Vagina (tissue), 2 donors: Measurements from ENCODE around the gene ADAP2. TPM values are rescaled to one million over a fixed set of nuclear protein-coding genes. Genes with fewer than 3 reads are reported as not detected.

ENCODE experiments used
- DNase-seq, 2 donors: peaks; one replicate each; pipeline ENCODE4 v3.0.0-alpha.2; 2017; ENCODE audit errors: extremely low spot score in 2 of 2
- H3K27ac ChIP-seq: fragments of 200-600 bp; sonication (generic); one replicate; pipeline ENCODE4 v1.5.1; 2019
- H3K27me3 ChIP-seq: fragments of 200-600 bp; sonication (generic); one replicate; pipeline ENCODE4 v1.5.1; 2019
- H3K36me3 ChIP-seq, 2 donors: fragments of 200-600 bp; sonication (generic); one replicate each; pipeline ENCODE4 v1.5.1; 2017 to 2019
- H3K4me1 ChIP-seq: fragments of 200-600 bp; sonication (generic); one replicate; pipeline ENCODE4 v1.5.1; 2019
- H3K4me3 ChIP-seq, 2 donors: fragments of 200-600 bp; sonication (generic); 1 replicate in 1 of 2; 2 replicates in 1 of 2; pipeline ENCODE4 v1.5.1; 2016 to 2019
- H3K9me3 ChIP-seq: fragments of 200-600 bp; sonication (generic); one replicate; pipeline ENCODE4 v1.5.1; 2019
- POLR2A ChIP-seq, 2 donors: fragments of 450-650 bp; IDR thresholded peaks; one replicate each; pipeline ENCODE4 v1.6.1; 2017; ENCODE audit warnings: antibody characterized with exemption in 2 of 2, mild to moderate bottlenecking in 2 of 2, moderate library complexity in 2 of 2
- POLR2AphosphoS5 ChIP-seq, 2 donors: sonication (generic); formaldehyde crosslinking; IDR thresholded peaks; one replicate each; pipeline ENCODE4 v1.9.0; 2017; ENCODE audit warnings: antibody characterized with exemption in 2 of 2, mild to moderate bottlenecking in 2 of 2, low read depth in 1 of 2; ENCODE audit not compliant: insufficient read depth in 1 of 2
- intact Hi-C: fragments of 100-400 bp; cut with DNase I; formaldehyde crosslinking; loops from one replicate; pipeline ENCODE4 v1.15.1; 2023
- total RNA-seq: library from RNA; depleted of rRNA; stranded (reverse); fragments of >200 nt; gene quantifications from one replicate; pipeline ENCODE4 v1.2.3, GENCODE V29; 2016
- TF ChIP-seq, protein P1 (sequence below), 3 experiments: fragments of 450-650 bp in 2 of 3; fragments of 200-600 bp in 1 of 3; sonication (generic) in 1 of 3; IDR thresholded peaks; one replicate each; pipeline ENCODE4 v1.5.1; 2017 to 2019; ENCODE audit warnings: antibody characterized with exemption in 3 of 3, mild to moderate bottlenecking in 2 of 3, moderate library complexity in 2 of 3

Gene ADAP2
- total RNA-seq, 1 donor from 2014 or later, result 14.0 TPM

DNA sequence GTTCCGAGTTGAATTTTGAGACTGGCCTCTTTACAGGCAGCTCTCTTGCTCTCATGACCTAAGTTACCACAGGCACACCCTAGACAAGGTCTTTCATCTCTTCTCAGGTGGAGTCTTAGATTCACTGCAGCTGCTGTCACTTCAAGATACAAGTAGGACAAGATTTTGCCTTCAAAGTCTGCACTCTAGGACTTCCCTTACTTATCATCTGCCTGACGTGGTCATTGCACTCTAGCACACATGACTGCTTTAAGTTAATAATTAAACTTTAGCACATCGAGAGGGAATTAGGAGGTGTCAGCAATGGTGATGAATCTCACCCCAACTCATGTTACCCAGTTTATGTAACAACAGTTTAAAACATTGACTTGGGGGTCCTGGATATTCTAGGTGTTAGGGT lies 74.7 kb downstream of the ADAP2 start:
- no peaks in the 10 kb centered on the region for H3K27me3 ChIP-seq
- peaks cover 0 to 40% of the 10 kb centered on the region in 2 donors for H3K36me3 ChIP-seq
- TF ChIP-seq, protein P1, sequence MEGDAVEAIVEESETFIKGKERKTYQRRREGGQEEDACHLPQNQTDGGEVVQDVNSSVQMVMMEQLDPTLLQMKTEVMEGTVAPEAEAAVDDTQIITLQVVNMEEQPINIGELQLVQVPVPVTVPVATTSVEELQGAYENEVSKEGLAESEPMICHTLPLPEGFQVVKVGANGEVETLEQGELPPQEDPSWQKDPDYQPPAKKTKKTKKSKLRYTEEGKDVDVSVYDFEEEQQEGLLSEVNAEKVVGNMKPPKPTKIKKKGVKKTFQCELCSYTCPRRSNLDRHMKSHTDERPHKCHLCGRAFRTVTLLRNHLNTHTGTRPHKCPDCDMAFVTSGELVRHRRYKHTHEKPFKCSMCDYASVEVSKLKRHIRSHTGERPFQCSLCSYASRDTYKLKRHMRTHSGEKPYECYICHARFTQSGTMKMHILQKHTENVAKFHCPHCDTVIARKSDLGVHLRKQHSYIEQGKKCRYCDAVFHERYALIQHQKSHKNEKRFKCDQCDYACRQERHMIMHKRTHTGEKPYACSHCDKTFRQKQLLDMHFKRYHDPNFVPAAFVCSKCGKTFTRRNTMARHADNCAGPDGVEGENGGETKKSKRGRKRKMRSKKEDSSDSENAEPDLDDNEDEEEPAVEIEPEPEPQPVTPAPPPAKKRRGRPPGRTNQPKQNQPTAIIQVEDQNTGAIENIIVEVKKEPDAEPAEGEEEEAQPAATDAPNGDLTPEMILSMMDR (IDR thresholded peaks at IDR 0.05), result no peak
- TF ChIP-seq POLR2A (IDR thresholded peaks at IDR 0.05), result no peak
- H3K4me3 ChIP-seq, result no peak overlapping the region
- no peak overlapping the region for H3K27ac ChIP-seq
- H3K4me1 ChIP-seq, result no peaks in the 10 kb centered on the region
- intact Hi-C loops, result no loop called here
- no peaks in the 10 kb centered on the region for H3K9me3 ChIP-seq
- DNase-seq, result no peak

DNA sequence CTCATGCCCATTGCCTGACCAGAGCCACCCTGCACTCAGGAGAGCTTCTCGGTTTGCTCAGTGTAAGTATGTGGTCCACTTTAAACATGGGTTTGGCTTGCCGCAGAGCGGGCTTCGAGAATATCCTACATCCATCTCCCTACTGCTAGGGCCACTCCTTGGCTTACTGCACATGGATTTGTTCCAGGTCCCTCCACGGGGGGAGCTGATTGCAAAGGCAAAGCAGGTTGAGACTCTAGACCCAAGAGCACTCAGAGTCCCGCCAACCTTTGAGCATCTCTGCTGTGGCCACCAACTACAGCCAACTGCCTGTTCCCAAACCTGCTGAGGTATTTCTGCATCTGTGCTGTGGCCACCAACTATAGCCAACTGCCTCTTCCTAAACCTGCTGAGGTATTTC lies 75.5 kb downstream of the ADAP2 start:
- TF ChIP-seq, protein P1 (IDR thresholded peaks at IDR 0.05), result no peak
- no peak for TF ChIP-seq POLR2AphosphoS5 (IDR thresholded peaks at IDR 0.05; ENCODE audit: insufficient read depth in 1 of 2, low read depth in 1 of 2)
- TF ChIP-seq POLR2A (IDR thresholded peaks at IDR 0.05), result no peak
- Histone ChIP-seq H3K4me3 (no peak overlapping the region), H3K27me3 (no peaks in the 10 kb centered on the region), H3K27ac (no peak overlapping the region), H3K4me1 (no peaks in the 10 kb centered on the region), H3K36me3 (peaks cover 0 to 46% of the 10 kb centered on the region in 2 donors), H3K9me3 (no peaks in the 10 kb centered on the region)
- no peak for DNase-seq
- intact Hi-C loops, result no loop called here

DNA sequence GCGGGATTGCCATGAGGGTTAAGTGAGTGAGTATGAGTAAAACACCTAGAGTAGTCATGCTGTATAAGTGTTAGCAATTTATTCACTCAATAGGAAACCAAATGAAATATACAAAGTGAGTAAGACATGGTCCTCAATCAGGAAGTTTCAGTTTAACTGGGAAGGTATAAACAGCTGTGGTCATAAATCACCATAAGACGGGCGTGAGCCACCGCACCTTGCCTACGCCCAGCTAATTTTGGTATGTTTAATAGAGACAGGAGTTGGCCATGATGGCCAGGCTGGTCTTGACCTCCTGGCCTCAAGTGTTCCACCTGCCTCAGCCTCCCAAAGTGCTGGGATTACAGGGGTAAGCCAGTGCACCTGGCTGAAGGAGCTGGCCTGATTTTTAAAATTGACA lies 76.1 kb downstream of the ADAP2 start:
- Histone ChIP-seq H3K4me1 (no peaks in the 10 kb centered on the region), H3K27me3 (no peaks in the 10 kb centered on the region), H3K27ac (no peak overlapping the region), H3K9me3 (no peaks in the 10 kb centered on the region), H3K4me3 (no peak overlapping the region), H3K36me3 (peaks cover 0 to 51% of the 10 kb centered on the region in 2 donors)
- no peak for DNase-seq
- TF ChIP-seq, protein P1 (IDR thresholded peaks at IDR 0.05), result no peak
- TF ChIP-seq POLR2AphosphoS5 (IDR thresholded peaks at IDR 0.05; ENCODE audit: insufficient read depth in 1 of 2, low read depth in 1 of 2) (no peak), POLR2A (IDR thresholded peaks at IDR 0.05) (no peak)
- intact Hi-C loops, result no loop called here

DNA sequence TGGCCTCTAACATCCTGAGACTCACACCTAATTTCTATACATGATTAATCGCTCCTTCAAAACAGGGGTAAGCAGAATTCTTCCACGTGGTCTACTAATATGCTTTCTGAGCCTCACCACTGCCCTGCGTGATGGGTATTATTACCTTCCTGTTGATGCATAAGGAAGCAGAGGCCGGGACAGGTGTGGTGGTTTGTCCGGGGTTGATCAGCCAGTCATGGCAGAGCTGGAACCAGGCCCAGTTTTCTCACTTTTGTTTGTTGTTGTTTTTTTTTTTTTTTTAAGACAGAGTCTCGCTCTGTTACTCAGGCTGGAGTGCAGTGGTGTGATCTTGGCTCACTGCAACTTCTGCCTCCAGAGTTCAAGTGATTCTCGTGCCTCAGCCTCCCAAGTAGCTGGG lies 80.3 kb downstream of the ADAP2 start:
- H3K27ac ChIP-seq, result no peak overlapping the region
- H3K4me3 ChIP-seq, result no peak overlapping the region
- H3K36me3 ChIP-seq, result peaks cover 0 to 42% of the 10 kb centered on the region in 2 donors
- no peaks in the 10 kb centered on the region for H3K27me3 ChIP-seq
- no peak for DNase-seq
- H3K9me3 ChIP-seq, result no peaks in the 10 kb centered on the region
- TF ChIP-seq POLR2A (IDR thresholded peaks at IDR 0.05), result no peak
- TF ChIP-seq POLR2AphosphoS5 (IDR thresholded peaks at IDR 0.05; ENCODE audit: insufficient read depth in 1 of 2, low read depth in 1 of 2), result no peak
- TF ChIP-seq, protein P1 (IDR thresholded peaks at IDR 0.05), result no peak
- intact Hi-C loops, result no loop called here
- no peaks in the 10 kb centered on the region for H3K4me1 ChIP-seq

DNA sequence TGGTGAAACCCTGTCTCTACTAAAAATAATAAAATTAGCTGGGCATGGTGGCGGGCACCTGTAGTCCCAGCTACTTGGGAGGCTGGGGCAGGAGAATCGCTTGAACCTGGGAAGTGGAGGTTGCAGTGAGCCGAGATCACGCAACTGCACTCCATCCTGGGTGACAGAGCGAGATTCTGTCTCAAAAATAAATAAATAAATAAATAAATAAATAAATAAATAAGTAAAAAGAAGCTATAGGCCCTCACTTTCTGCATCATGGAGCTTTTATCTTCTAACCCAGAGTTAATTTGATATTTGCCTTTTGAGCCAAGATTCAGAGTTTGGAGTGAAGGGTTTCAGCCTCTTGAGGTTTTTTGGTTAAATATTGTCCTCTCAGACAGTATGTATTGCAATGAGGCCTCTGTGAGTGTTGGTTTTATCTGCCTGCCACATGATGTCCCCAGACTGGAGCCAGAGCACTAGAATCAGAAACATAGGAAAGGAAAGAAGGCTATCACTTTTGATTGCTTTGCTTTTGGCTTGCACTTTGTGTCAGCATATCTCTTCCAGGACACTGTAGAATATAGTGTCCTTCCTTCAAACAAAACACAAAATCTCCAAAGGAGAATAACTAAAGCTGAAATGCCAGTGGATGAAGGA lies 81.6 kb downstream of the ADAP2 start:
- no peak for TF ChIP-seq POLR2A (IDR thresholded peaks at IDR 0.05)
- TF ChIP-seq, protein P1 (IDR thresholded peaks at IDR 0.05), result no peak
- no peak for TF ChIP-seq POLR2AphosphoS5 (IDR thresholded peaks at IDR 0.05; ENCODE audit: insufficient read depth in 1 of 2, low read depth in 1 of 2)
- no peak for DNase-seq
- Histone ChIP-seq H3K27ac (no peak overlapping the region), H3K4me3 (no peak overlapping the region), H3K27me3 (no peaks in the 10 kb centered on the region), H3K4me1 (no peaks in the 10 kb centered on the region), H3K9me3 (no peaks in the 10 kb centered on the region), H3K36me3 (peaks cover 0 to 34% of the 10 kb centered on the region in 2 donors)
- intact Hi-C loops, result no loop called here
